GM19455 (cell line): ENCODE data around the gene TCF20.

Experiments
- ATAC-seq: cut with Tn5 transposase; IDR thresholded peaks from one replicate; pipeline ENCODE4 v1.9.1; 2021; ENCODE audit not compliant: unreplicated experiment

TCF20 gene

DNA sequence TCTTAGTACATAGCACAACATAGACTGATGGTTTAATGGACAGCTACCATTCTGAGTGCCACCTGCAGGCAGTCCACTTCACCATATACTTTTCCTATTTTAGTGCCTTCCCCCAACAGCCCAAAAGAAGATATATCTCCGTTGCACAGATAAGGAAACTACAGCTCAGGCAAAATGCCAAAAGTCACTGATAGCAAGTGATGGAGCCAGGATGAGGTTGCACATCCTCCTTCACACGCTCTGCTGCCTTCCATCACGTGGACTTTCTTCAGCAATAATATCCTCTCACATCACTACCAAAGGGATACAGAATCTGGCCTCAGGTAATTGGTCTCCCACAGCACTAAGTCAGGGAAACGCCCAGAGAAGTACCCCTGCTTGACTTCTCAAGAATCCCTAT, 7.5 kb downstream of the TCF20 start:
- ATAC-seq: no peak

DNA sequence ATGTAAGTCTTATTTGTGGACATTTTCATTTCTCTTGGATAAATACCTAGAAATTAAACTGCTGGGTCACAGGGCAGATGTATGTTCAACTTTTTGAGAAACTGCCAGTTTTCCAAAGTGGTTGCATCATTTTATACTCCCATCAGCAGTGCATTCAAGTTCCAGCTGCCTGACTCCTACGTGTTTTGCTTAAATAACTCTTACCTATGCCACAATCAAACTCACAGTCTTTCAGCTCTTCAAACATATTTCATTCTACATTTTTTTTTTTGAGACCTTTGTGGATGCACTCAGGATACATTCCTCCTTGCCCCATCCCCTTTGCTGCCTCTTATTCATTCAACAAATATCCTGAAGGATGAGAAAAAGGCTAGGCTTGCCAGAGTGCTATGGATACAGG, 9.2 kb downstream of the TCF20 start:
- no peak for ATAC-seq

DNA sequence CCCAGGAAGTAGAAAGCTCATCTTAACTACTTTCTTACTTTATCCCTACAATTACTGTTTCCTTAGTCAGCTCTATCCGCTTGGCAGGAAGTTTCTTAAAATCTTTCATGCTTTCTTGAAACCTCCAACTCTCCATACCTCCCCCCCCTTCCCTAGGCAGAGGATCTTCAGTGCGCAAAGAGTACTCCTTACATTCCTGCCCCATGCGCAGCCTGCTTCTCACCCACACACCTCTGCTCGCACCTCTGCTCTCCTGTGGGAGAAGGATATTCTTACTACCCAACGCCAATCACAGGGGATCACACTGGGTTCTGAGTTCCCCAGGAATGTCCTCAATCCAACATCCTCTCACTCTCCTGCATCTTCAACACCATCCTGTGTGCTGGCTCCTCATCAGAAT, 12.3 kb downstream of the TCF20 start:
- no peak for ATAC-seq

DNA sequence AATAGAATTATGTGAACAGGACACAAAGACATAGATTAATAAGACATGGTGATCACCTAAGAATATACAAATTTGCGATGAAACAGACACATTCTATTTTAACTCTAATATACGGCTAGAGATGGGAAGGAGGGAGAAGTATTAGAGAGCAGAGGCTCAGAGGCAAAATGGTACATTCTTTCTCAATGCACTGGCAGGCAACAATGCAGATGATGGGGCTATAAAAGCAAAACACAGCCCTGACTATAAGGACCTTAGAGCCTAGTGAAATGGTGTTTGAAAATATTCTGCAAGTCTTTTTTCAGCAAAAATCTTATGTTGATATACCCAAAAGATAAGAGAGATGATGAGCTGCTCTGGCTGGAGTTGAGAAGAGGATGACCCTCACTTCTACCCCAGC, 13.1 kb downstream of the TCF20 start:
- ATAC-seq: no peak

DNA sequence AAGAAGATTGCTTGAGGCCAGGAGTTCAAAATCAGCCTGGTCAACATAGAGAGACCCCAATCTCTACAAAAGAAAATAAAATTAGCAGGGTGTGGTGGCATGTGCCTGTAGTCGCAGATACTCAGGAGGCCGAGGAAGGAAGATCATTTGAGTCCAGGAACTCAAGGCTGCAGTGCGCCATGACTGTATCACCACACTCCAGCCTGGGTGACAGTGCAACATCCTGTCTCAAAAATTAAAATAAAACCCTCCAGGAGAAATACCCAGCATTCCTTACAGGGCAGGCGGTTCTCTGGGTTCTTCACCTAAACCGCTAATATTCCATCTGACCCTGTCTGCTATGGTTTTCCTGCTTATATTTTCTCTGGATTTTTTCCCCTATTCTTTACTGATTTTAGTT, 13.5 kb downstream of the TCF20 start:
- no peak for ATAC-seq

DNA sequence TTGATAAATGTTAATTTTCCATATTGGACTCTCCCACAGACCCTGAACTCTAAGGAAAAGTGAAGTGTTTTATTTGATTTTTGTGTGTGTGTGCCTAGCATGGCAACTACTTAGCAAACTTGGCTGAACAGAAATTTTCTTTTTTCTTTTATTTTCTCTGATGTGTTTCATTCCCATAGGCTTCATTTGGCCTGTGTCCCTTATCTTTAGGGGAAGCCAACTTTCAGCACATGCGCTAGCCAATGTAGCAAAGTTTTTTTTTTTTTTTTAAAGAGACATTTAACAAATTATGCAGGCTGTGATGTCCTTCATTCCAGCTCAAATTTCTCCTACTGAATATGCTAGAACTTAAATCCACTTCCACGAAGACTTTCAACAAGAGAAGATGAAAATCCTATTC, 14.2 kb downstream of the TCF20 start:
- ATAC-seq: no peak

DNA sequence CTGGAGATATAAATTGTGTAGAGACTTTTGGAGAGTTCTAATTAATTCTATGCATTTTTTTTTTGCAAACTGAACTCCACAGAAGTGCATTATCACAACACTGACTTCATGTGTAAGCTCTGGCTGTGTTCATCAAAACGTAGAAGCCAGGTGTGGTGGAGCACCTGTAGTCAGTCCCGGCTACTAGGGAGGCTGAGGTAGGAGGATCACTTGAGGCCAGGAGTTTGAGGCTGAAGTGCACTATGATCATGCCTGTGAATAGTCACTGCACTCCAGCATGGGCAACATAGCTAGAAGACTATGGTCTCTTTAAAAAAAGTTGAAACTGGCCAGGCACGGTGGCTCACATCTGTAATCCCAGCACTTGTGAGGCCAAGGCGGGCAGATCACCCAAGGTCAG, 20.6 kb downstream of the TCF20 start:
- ATAC-seq: no peak

DNA sequence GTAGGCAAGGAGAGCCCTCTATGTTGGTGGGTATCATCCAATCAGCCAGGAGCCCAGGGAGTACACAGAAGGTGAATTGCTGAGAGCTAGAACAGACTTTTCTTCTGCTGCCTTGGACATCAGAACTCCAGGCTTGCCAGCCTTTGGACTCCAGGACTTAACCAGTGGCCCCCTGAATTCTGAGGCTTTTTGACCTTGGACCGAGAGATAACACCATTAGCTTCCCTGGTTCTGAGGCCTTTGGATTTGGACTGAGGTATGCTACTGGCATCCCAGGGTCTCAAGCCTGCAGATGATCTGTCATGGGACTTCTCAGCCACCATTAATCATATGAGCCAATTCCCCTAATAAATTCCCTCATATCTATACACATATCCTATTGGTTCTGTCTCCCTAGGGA, 21.5 kb downstream of the TCF20 start:
- ATAC-seq: no peak

DNA sequence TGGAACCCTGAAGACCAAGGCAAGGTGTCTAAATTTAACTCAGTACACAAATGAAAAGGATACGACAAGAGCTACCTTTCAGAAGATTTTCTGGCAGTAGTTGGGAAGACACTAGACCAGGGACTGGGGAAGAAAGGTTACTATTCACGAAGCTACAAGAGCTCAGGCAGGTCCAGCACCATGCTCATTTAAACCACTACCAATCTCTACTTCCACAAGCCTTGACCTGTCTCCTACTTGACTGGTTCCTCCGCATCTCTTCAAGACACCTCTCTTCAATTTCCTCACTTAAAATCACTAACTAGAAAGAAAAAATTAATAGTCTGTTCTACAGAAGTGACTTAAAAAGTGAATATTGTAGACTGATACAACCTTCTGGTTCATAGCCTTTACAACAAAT, 22.9 kb downstream of the TCF20 start:
- ATAC-seq: no peak

DNA sequence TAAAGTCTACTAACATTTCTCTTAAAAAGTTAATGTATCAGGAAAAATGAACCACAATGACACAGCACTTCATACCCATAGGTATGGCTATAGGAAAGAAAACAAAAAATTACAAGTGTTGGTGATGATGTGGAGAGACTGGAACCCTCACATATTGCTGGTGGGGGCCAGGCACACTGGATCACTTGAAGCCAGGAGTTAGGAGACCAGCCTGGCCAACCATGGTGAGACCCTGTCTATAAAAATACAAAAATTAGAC, 26.7 kb downstream of the TCF20 start:
- ATAC-seq: no peak

DNA sequence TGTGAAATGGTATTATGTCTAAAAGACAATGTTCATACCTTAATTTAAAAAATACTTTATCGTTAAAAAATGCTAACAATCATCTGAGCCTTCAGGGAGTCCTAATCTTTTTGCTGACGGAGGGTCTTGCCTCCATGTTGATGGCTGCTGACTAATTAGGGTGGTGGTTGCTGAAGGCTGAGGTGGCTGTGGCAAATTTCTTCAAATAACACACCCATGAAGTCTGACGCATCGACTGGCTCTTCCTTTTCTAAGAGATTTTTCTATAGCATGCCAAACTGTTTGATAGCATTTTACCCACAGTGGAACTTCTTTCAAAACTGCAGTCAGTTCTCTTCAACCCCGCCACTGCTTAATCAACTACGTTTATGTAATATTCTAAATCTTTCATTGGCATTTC, 33.6 kb downstream of the TCF20 start:
- ATAC-seq: no peak

DNA sequence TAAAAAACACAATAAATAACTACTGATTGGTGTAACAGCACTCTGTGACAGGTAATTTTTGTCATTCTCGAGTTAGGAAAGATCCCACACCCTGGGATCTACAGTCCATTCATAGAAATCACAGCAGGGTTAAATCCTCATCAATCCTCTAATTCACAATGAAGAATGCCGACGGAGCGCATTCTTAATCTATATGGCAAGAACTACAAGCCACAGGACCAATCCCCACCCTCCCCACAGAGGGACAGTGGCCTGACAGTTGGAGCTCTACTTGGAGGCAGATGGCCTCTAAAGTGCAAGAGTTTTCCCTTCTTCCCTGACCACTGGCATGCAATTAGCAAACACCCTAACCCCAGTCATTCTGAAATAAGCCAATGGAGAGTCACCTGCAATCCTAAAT, 34.2 kb downstream of the TCF20 start:
- ATAC-seq: no peak

DNA sequence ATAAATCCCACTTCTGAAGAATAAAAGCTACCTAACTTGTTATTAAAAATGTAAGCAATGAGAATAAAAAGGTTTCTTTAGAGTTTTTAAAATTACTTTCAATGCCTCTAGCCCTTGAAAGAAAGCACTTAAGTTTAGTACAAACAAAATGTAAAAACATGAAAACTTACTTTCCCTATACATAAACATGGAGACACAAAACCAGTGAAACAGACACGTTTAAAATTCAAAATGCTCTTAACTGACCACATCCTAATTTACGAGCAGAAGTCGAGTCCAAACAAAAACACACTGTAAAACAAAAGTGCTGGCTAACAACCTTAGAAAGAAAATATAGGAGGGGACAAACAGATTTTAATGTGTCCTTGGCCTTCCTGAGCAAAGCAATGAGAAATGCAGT, 36.6 kb downstream of the TCF20 start:
- no peak for ATAC-seq

DNA sequence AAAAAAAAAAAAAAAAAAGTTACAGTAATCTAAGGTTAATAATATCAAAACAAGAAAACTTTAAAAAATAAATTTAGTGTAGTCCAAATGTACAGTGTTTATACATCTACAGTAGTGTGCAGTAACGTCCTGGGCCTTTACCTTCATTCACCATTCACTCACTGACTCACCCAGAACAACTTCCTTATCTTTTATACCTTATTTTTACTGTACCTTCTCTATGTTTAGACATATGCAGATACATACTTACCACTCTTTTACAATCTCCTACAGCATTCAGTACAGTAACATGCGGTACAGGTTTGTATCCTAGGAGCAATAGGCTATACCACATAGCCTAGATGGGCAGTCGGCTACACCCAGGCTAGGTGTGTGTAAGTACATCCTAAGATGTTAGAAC, 38.5 kb downstream of the TCF20 start:
- no peak for ATAC-seq

DNA sequence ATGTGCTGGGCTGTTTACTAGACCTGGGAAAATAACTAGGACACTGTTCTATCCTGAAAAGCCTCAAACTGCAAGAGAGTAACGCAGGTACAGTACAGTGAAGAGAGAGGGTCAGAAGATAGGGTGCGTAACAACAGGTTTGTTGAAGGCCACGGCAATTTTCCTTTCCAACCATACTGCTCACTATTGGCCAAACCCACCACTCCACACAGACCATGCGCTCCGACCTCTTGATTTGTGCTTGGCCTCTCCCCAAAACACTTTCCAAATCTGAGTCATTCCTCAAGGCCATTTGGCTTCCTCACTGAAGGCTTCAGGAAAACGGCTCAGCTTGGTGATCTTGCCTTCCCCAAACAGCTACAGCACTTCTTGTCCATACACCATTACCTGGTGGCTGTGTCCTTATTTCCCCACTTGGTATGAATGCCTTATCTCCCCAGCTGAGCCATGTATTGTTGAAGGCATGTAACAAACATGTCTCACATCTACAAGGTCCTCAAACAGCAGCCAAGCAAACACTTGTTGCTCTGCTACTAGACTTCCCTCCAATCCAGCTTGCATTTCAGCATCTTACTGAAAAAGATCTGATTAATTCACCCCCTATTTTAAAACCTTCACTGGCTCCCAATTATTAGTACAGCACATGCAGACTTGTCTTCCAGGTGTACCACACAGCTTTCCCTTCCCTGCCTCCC, 40.9 kb downstream of the TCF20 start:
- no peak for ATAC-seq

DNA sequence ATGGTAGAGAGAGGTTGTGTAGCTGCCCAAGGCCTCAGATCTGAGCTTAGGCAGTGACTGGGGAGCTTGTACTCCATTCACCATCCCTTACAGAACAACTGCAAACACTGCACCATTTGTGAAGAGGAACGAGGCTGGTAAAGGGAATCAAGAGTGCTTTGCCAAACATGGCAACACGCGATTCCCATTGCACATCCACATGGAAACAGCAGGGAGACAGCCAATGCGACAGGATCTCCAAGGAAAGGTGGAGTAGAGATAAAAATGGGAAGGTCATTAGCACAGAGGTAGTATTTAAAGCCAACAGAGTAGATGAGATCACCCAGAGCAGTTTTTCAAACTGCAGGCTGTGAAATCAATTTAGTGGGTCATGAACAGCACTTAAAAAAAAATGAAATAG, 42.0 kb downstream of the TCF20 start:
- ATAC-seq: no peak

DNA sequence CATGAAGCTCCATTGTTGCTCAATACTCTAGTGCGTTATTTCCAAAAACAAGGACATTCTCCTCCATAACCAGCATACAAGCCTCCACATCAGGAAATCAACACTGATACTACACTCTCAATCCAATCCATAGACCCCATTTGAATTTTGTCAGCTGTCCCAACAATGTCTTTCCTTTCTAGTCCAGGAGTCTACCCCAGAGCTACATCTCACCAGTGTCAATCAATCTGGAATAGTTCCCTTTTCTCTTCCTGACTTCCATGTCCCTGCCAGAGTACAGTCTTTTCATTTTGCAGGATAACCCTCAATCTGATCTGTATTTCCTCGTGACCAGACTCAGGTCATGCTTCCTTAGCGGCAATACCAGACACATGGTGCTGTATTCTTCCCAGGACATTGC, 43.0 kb downstream of the TCF20 start:
- ATAC-seq: no peak

DNA sequence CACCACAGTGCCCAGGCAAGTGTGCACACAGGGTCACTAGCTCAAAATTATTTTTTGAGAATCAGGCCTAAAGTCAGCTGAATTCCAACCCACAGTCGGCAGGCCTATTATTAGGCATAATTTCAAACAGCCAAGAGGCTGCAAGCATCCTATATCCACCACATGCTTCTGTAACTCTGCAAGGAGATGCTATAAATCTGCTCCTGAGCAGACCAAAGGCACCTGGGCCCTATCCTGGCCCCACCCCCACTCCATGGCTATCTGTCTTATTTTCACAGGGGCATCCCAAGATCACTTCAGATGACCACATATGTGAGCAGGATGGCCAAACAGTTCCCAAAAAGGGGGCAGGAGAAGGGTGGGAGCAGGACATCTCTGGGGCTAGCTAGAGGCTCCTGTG, 44.6 kb downstream of the TCF20 start:
- no peak for ATAC-seq

DNA sequence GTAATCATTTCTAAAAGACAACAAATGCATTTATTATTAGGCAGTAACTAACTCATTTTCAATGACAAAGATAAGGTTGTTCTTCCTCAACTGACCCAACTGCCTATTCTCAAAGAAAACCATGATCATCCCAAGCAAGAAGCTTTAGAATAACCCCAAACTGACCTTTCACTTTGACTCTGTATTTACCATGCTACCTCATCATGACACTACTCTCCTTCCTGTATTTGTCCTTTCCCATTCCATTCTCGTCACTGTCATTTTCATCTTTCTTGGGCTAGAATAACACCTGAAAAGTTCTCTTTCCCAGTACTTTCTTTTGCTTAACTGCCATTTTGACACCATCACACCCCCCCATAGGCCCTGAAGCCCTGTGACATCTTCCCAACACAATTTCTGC, 48.3 kb downstream of the TCF20 start:
- no peak for ATAC-seq
